GM21526 (cell line): ENCODE results near the gene ALDH1L2.
"Not testable (repeated sequence)": the region's sequence is repeated elsewhere in the genome, so short reads cannot be mapped to it uniquely, and the experiment has no call there.

Experiments
- ATAC-seq: cut with Tn5 transposase; IDR thresholded peaks from one replicate; pipeline ENCODE4 v1.9.1; 2021; ENCODE audit warnings: moderate library complexity; ENCODE audit not compliant: unreplicated experiment, low FRiP score

Gene ALDH1L2

DNA sequence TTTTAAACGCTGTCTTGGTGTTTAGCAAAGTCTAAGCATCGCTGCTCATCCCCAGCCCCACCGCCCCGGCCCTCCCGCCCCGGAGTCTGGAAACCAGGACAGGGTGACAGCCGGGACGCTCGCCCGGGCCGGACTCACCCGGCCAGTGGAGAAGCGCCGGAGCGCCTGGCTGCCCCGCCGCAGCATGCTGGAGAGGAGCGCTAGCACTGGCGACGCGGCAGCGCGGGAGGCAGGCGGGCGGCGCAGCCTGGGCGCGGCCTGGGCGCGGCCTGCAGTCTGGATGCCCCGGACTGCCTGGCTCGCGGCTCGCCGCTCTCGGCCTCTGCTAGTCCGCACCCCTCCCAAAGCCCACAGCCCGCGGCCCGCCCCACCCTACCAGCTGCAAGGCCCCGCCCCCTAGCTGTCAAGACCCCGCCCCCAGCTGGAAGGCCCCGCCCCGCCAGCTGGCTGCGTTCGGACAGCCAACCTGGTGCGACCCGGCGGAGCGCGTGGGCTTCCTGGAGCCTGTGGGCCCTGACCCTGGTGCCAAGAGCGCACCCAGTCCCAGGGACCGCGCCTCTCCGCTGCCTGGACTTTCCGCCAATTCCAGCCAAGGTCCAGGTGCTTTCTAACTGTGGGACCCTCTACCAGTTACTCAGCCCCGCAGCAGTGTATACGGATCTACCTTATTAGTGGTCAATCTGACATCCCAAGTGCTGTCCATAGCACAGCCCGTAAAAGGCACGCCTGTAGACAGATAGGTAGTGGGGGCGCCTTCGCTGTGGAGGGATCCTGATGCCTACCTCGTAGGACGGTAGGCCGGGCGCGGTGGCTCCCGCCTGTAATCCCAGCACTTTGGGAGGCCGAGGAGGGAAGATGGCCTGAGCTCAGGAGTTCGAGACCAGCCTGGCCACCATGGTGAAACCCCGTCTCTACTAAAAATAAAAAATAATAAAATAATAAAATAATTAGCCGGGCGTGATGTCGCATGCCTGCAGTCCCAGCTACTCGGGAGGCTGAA, at the start of gene ALDH1L2:
ALDH1L2 (minus strand) TSS at position 208 of the 1,000 bp plus-strand sequence; CDS start at position 186, 22 bp downstream.
- ATAC-seq, result peak; percentile 78

DNA sequence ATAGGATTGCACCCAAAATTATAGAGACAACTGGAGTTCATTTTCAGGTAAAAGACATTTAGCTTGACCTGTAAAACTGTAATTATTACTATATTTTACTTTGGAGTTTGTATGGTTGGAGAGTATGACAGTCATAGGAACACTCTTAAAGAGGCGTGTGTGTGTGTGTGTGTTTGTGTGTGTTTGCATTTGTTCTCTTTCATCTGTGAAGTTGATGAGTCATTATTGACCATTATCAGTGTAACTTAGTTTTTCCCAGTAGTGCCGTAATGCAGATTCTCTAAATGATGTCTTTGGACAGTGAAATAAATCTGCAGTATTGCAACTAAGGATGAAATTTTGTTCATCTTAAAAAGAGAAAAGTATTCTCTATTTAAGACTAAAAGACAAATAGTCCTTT, 36.3 kb upstream of the ALDH1L2 start:
- no peak for ATAC-seq

DNA sequence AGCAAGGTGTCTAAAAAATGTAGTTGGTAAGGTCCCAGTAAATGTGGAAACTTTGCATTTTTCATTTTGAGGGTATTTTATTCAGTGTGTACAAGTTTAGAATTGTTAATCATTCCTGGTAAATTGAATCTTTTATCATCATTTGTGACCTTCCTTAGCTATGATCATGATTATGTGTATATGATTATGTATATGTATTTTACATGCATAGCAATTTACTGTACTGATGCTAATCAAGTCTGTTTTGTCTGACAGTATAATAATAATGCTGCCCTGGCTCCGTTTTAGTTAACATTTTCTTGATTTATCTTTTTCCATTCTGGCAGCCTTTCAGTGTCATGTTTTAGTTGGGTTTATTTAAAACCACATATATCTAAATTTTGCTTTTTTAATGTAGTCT, 32.7 kb upstream of the ALDH1L2 start:
- no peak for ATAC-seq

DNA sequence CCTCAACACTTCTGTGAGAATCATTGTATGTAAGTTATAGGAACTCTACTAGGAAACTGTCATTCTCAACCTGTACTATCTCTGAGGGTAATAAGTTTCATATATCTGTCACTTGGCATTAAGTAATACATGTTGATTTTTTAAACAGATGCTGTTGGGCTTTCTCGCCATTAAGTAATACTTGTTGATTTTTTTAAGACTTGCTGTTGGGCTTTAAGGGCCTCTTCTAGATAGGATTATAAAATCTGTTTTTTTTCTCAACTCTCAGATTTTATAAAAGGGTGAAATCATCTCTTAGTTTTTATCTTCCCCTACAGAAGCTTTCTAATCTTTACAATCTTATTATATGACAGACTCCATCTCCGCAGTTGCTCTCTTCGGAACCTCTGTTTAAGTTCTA, 28.8 kb upstream of the ALDH1L2 start:
- no peak for ATAC-seq

DNA sequence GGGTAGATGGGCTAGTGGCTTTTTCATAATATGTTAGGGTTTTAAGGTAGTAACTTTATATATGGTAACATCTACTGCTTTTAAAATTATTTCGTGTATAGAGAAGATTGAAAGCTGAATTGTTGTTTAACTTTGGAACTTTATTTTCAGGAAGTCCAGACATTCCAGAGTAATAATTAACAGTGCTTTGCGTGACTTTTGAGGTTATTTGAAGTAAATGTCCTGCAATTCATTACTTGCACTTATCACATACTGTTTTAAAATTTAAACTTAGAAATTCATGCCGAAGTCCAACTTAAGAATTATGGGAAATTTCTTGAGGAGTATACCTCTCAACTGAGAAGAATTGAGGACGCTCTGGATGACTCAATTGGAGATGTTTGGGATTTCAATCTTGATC, 26.6 kb upstream of the ALDH1L2 start:
- no peak for ATAC-seq

DNA sequence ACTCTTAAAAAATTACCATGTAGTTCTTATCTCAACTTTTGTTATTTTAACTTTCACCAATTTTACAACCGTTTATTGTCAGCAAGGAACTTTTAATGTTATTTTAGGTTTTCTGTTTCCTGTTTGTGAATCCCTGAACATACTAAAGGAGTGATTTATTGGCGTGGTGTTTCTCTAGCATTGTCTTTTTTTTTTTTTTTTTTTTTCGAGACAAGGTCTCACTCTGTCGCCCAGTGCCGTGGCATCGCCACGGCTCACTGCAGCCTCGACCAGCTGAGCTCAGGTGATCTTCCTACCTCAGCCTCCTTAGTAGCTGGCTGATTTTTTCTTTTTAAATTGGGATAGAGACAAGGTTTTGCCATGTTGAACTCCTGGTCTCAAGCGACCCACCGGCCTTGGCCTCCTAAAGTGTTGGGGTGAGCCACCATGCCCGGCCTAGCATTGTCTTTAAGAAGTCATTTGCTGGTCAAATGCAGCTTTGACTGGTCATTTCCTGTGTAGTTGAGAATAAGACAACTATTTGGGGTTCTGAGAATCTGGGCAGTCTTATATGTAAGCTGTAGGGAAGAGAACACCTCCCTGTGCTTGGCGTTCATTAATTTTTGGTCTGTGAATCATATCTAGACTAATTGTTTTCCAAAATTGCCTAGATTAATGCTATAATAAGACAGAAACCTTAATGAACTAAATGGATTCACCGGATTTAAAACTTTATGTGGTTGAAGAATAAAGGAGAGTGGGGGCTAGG, 25.4 kb upstream of the ALDH1L2 start:
- ATAC-seq, result no peak

DNA sequence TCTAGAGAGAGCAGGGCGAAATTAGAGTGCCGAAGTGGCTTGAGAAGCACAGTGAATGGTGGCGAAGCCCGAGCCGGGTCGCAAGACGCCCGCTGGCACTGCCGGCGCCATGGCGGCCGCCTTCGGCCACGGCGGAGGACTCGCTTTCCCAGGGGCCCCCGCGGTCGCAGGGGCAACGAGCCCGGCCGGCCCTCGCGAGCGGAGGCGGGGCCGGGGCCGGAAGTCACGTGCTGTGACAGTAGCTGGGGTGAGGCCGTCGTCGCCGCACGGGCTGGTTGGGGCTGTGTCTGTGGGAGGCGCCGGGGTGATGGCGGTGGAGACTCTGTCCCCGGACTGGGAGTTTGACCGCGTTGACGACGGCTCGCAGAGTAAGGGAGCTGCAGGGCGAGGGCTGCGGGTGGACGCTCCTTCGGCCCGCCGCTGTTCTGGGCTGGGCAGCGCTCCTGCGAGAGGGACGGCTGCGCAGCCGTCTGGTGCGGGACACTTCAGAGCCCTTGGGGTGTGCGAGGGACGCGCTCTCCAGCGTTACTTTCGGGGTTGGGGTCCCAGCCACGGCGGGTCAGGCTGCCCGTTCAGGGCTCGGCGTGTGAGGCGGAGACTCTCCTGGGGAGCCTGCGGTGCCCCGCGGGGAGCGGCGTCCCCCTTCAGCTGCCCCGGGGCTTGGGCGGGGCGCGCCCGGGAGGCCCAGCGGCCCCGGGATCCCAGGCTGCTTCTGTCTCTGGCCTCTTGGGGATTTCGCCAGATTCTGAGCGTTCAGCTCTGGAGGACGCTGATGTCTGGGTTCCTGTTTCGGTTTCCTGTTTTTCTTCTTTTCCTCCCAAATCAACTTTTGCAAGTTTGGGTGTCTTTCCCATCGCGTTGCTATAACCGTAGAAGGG, 23.5 kb upstream of the ALDH1L2 start, which contains the start of gene WASHC4:
WASHC4 (plus strand) TSS at position 238 of the 878 bp plus-strand sequence; CDS start at position 308, 70 bp downstream.
- ATAC-seq, result peak; percentile 86

DNA sequence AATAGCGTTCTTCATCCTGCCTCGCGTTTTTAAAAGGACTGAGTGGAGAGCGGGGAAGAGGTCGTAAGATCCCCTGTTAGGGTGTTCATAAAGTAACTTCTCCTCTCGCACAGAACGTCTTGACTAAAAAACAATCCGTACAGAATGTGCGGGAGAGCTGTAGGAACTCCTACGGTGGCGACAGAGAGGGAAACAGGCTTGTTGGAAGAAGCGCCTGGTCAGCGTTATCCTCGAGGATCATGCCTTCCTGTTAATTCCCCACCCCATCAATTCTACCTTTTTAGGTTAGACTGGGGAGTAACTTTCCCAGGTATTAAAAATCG, 22.9 kb upstream of the ALDH1L2 start:
- ATAC-seq, result peak; percentile 14

DNA sequence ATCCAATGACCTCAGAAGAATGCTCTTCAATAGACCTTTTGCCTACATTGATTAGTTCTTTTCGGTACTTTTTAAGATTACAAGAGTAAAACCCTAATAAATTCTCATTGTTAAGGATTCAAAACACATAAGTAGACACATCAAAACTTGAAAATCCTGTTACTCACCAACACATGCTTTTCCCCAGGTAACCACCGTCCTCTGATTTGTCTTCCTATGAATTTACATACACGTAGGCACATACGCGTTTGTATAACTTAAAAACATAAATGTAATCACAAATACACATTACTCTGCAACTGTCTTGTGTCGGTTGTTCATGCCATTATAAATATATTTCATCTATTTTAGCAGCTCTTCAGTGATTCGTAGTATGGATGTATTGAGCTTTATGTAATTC, 22.4 kb upstream of the ALDH1L2 start:
- no peak for ATAC-seq

DNA sequence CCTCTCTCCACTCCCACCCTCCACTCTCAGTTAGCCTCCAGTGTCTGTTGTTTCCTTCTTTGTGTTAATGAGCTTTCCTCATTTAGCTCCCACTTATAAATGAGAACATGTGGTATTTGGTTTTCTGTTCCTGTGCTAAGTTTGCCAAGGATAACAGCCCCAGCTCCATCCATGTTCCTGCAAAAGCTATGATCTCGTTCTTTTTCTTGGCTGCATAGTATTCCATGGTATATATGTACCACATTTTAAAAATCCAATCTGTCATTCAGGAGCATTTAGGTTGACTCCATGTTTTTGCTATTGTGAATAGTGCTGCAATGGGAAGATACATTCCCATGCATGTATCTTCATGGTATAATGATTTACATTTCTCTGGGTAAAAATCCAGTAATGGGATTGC, 20.5 kb upstream of the ALDH1L2 start:
- no peak for ATAC-seq

DNA sequence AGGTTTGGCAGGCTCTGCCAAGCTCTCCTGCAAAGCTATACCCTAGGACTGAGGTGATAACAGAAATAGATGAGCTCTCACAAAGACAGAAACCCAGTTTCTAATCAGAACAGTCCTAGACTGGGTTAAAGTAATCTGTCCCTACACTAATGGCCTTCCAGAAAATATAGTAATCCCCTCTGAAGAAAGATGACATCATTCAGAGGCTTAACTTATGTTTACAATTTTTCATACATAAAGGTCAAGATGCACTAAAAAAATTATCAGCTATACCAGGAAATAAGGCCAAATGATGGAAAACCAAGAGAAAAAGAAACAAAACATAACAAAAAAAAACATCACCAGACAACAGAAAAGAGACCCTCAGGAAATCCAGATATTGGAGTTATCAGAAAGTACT, 18.4 kb upstream of the ALDH1L2 start:
- no peak for ATAC-seq

DNA sequence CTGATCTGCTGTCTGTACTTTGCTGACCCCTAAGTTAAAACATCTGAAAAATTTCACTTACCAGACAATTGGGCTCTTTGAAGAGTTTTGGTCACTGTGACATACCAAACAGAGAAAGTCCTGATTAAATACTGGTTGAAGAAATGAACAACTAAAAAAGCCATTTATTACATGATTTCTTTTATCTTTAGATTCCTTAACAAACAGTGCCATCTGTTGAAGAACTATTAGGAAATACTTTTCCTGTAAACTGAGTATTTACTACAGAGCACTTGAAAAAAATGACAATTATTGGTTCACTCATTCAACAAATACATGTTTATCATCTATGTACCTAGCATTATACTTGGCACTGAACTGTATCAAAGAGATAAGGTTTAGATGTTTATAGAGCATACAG, 16.7 kb upstream of the ALDH1L2 start:
- ATAC-seq, result no peak

DNA sequence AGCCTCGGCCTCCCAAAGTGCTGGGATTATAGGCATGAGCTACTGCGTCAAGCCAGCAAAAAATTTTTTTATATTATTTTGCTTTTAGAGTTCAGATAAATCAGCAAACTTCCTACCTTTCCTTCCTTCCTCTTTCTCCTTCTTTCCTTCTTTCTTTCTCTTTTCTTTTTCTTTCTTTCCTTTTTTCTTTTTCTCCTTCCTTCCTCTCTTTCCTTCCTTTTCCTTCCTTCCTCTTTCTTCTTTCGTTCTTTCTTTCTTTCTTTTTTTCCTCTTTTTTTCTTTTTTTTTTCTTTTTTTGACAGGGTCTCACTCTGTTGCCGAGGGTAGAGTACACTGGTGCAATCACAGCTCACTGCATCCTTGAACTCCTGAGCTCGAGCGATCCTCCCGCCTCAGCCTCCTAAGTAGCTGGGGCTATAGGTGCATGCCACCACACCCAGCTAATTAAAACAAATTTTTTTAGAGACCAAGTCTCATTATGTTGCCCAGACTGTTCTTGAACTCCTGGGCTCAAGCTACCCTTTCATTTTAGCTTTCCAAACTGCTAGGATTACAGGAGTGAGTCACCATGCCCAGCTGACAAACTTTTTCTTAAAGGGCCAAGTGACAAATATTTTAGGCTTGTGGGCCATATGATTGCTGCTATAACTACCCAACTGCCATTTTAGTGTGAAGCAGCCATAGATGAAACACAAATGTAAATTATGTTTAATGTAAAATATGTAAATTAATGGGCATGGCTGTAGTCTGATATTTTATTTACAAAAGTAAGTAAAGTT, 16.1 kb upstream of the ALDH1L2 start:
- ATAC-seq, result no peak

DNA sequence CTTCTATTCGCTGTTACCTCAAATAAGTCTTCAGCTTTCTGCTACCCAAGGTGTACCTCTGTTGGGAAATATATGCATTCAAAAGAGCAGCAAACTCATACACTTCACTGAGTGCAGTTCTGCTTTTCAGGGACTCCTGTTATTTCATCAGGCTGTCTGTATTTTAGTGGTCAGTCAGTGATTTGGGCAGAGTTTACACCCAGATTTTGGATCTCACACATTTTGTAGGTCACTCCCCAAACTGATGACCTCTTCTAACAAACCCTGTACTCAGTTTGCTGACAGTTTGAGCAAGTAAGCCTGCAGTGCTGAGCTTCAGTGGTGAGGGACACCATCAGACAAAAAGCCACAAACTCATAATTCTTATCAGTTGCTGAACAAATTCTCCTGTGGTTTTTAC, 15.1 kb upstream of the ALDH1L2 start:
- ATAC-seq, result no peak

DNA sequence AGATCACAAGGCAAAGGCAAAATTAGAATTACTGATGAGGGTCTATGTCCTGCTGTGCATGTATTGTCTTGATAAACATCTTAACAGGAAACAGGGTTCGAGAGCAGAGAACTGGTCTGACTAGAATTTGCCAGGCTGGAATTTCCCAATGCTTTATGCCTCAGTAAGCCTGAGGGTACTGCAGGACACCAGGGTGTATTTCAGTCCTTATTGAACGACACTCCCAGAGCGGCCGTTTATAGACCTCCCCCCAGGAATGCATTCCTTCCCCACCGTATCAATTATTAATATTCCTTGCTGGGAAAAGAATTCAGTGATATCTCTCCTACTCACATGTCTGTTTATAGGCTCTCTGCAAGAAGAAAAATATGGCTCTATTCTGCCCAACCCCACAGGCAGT, 11.1 kb upstream of the ALDH1L2 start:
- ATAC-seq, result not testable (repeated sequence)

DNA sequence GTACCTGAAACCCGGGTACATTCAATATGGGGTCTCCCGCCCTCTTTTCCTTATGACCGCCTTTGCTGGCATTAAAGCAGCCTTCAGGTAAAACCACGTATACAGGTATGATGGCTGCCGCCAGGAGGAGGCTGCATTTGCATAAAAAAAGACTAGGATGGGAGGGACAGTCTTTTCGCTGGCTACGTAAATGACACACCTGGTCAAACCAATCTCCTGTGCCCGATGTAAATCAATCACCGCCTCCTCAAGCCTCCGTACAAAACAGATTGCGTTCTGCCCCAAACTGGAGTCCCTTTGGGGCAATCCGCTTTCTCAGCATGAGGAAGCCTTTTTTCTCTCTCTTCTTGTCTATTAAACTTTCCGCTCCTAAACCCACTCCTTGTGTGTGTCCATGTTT, 8.1 kb upstream of the ALDH1L2 start:
- no peak for ATAC-seq

DNA sequence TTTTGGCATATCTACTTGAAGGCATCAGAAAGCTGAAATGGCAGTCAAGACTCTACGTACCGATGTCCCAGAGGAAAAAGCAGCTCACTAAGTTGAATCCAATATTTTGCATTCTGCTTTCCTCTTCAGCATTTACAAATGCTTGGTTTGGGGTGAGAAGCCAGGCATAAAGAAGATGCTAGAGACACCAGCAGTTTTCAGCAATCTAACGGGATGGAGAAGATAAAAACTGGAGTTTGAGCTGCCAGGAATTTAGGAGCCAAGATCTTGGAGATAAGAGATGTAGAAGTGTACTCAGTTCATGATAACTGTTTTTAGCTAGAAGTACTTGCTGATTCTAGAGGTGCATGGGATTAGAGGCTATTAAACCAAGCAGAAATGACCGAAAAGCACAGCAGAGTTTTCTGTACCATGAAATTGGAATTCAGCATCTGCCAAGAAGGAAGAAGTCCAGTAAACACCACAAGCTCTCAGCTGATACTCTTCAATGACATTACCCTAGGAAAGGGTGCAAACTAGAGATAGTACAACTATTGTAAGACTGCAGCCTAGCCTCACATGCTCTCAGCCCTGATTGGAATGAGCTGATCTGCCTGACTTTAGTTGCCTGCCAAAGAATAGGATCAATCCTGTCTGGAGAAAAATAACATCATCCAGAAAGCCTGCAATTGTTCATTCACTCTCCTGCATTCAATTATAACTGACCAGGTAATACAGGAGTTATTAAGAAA, 7.4 kb upstream of the ALDH1L2 start:
- no peak for ATAC-seq

DNA sequence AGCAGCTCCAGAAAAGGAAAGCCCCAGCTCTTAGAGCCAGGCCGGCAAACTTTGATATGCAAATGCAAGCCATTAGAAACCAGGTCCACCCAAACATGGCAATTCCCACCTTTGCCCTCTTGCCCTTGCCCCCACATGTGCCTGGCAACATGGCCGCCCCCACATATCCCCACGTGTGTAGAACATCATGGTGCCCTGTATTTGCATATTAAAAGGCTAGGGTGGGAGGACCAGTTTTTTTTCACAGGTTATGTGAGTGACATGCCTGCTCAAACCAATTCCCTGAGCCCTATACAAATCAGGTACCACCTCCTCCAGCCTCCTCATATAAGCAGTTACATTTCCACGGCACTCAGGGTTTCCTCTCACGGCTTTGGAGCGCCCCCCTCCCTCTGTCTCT, 6.1 kb upstream of the ALDH1L2 start:
- ATAC-seq, result no peak

DNA sequence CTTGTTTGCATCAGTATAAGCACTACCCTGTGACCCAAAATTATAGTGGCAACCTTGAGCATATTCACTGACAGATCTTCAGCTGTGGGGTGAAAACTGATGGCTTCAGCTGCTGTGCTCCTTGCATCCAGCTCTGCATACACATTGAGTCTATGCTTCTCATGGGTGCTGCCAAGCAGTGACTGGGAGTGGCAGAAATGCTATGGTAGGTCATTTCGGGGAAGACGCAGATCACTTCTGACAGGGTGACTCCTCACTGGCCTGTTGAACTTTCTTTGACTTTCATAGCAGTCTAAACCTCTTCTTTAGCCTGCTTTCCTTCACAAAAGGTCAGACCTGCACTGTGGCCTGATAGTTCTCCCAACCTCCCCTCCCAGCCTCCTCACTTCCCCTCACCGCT, 5.6 kb upstream of the ALDH1L2 start:
- ATAC-seq, result no peak
